Upper lobe of left lung (tissue), 6 donors: ENCODE results near the gene MRPL18. TPM values are rescaled to one million over a fixed set of nuclear protein-coding genes. Genes with fewer than 3 reads are reported as not detected.
"Not testable (repeated sequence)": the region's sequence is repeated elsewhere in the genome, so short reads cannot be mapped to it uniquely, and the experiment has no call there.

Source experiments
- ATAC-seq, 2 donors: fragments of 200-7000 bp; cut with Tn5 transposase; one replicate each; pipeline ENCODE4 v1.9.1; 2022; ENCODE audit warnings: mild to moderate bottlenecking in 2 of 2, moderate library complexity in 2 of 2; ENCODE audit not compliant: low FRiP score in 2 of 2
- DNase-seq, 2 donors: peaks; one replicate each; pipeline ENCODE4 v3.0.0-alpha.2; 2019 to 2020
- H3K27ac ChIP-seq, 4 donors: fragments of 200-600 bp; sonication (generic); one replicate each; pipeline ENCODE4 v1.5.1; 2016 to 2019
- H3K27me3 ChIP-seq, 4 donors: fragments of 200-600 bp; sonication (generic); one replicate each; pipeline ENCODE4 v1.5.1; 2017 to 2019
- H3K36me3 ChIP-seq, 4 donors: fragments of 200-600 bp; sonication (generic); one replicate each; pipeline ENCODE4 v1.5.1; 2016 to 2019
- H3K4me1 ChIP-seq, 4 donors: fragments of 200-600 bp; sonication (generic); one replicate each; pipeline ENCODE4 v1.5.1; 2018 to 2019
- H3K4me3 ChIP-seq, 4 donors: fragments of 200-600 bp; sonication (generic); one replicate each; pipeline ENCODE4 v1.5.1; 2017 to 2019; ENCODE audit warnings: mild to moderate bottlenecking in 2 of 4, moderate library complexity in 1 of 4
- H3K9me3 ChIP-seq, 4 donors: fragments of 200-600 bp; sonication (generic); one replicate each; pipeline ENCODE4 v1.5.1; 2018 to 2019
- EP300 ChIP-seq, 4 donors: sonication (generic); formaldehyde crosslinking; IDR thresholded peaks; one replicate each; pipeline ENCODE4 v1.5.1; 2017; ENCODE audit warnings: antibody characterized with exemption in 4 of 4, control low read depth in 2 of 4
- POLR2A ChIP-seq, 4 donors: fragments of 450-650 bp; IDR thresholded peaks; one replicate each; pipeline ENCODE4 v1.5.1; 2016 to 2017; ENCODE audit warnings: antibody characterized with exemption in 4 of 4, mild to moderate bottlenecking in 2 of 4
- POLR2AphosphoS5 ChIP-seq, 2 donors: sonication (generic); formaldehyde crosslinking; IDR thresholded peaks; one replicate each; pipeline ENCODE4 v1.5.1; 2017; ENCODE audit warnings: antibody characterized with exemption in 2 of 2
- WGBS, 2 donors: methylation state at CpG; one replicate each; pipeline ENCODE4 v1.1.5; 2017 to 2018; 5-methylcytosine and 5-hydroxymethylcytosine counted together
- total RNA-seq, 6 donors: library from RNA; depleted of rRNA in 4 of 6; stranded (reverse); fragments of >200 nt in 4 of 6; gene quantifications; one replicate each; pipeline versions ENCODE4 v1.1.0 to v1.2.1, GENCODE V29; 2016 to 2021
- TF ChIP-seq, protein P1 (sequence below), 6 experiments: fragments of 450-650 bp in 4 of 6; fragments of 200-600 bp in 2 of 6; sonication (generic) in 2 of 6; IDR thresholded peaks; one replicate each; pipeline ENCODE4 v1.5.1; 2016 to 2019; ENCODE audit warnings: antibody characterized with exemption in 6 of 6
- donor health status: DM: no; HTN: no; CAD: no; lungs with moderate emphysema.
- donor health status: DM: no; HTN: yes; CAD: no; lungs with severe emphysema.

The MRPL18 gene
- 10 to 100 TPM; 18.9 to 61.5 (median 58.7) TPM for total RNA-seq

GRCh38 chr6:159790149-159790955 lies at the start of gene MRPL18:
Gene MRPL18 (plus strand): TSS chr6:159790467. CDS start chr6:159790588, 121 bp downstream.
- 0 to 1% methylated on average over 32 to 51 of the region's 56 CpGs for WGBS, 2 donors
- Histone ChIP-seq H3K27me3 (no peaks in the 10 kb centered on the region), H3K27ac (peak within 1 kb of the TSS; percentile 92 to 99 (median 94)), H3K4me1 (peaks cover 24 to 47% (median 36%) of the 10 kb centered on the region in 4 donors), H3K9me3 (no peaks in the 10 kb centered on the region), H3K36me3 (peaks cover 0 to 51% (median 19%) of the 10 kb centered on the region in 4 donors), H3K4me3 (peak within 1 kb of the TSS; percentile 82 to 98 (median 94))
- TF ChIP-seq POLR2AphosphoS5 (IDR thresholded peaks at IDR 0.05), result peak; percentile 60 to 86
- no peak for TF ChIP-seq EP300 (IDR thresholded peaks at IDR 0.05)
- TF ChIP-seq, protein P1, sequence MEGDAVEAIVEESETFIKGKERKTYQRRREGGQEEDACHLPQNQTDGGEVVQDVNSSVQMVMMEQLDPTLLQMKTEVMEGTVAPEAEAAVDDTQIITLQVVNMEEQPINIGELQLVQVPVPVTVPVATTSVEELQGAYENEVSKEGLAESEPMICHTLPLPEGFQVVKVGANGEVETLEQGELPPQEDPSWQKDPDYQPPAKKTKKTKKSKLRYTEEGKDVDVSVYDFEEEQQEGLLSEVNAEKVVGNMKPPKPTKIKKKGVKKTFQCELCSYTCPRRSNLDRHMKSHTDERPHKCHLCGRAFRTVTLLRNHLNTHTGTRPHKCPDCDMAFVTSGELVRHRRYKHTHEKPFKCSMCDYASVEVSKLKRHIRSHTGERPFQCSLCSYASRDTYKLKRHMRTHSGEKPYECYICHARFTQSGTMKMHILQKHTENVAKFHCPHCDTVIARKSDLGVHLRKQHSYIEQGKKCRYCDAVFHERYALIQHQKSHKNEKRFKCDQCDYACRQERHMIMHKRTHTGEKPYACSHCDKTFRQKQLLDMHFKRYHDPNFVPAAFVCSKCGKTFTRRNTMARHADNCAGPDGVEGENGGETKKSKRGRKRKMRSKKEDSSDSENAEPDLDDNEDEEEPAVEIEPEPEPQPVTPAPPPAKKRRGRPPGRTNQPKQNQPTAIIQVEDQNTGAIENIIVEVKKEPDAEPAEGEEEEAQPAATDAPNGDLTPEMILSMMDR (IDR thresholded peaks at IDR 0.05), result peak in 1 of 6 experiments; percentile 17
- peak in 3 of 4 donors; percentile 20 to 64 (median 59) for TF ChIP-seq POLR2A (IDR thresholded peaks at IDR 0.05)
- peak; percentile 90 to 96 for DNase-seq
- peak; percentile 96 to 98 for ATAC-seq

DNA sequence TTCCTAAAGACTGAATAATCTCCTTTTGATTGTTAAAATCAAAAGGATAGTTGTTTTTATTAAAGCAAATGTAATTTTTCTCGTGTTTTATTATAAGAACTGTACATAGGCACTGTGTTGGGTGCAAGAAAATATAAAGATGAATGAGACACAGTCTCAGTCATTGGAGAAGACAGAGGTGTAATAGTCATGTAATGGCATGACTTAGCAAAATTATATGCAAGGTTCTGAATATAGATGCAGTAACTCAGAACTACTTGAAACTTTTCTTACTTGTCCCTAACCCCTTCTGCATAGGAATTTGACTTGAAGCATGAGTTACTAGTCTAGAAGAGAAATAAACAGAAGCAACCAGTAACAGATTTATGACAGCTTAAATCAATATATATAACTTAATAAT lies 48.1 kb upstream of the MRPL18 start:
- 92 to 95% methylated on average over 1 of the region's 1 CpG for WGBS, 2 donors
- Histone ChIP-seq H3K36me3 (peaks cover 31 to 93% (median 63%) of the 10 kb centered on the region in 4 donors), H3K4me1 (peaks cover 0 to 20% (median 3%) of the 10 kb centered on the region in 4 donors), H3K27me3 (no peaks in the 10 kb centered on the region), H3K9me3 (no peaks in the 10 kb centered on the region), H3K4me3 (no peak overlapping the region), H3K27ac (no peak overlapping the region)
- TF ChIP-seq EP300 (IDR thresholded peaks at IDR 0.05), result no peak
- TF ChIP-seq, protein P1 (IDR thresholded peaks at IDR 0.05), result no peak
- TF ChIP-seq POLR2A (IDR thresholded peaks at IDR 0.05), result no peak
- TF ChIP-seq POLR2AphosphoS5 (IDR thresholded peaks at IDR 0.05), result no peak
- DNase-seq, result no peak
- ATAC-seq, result no peak

DNA sequence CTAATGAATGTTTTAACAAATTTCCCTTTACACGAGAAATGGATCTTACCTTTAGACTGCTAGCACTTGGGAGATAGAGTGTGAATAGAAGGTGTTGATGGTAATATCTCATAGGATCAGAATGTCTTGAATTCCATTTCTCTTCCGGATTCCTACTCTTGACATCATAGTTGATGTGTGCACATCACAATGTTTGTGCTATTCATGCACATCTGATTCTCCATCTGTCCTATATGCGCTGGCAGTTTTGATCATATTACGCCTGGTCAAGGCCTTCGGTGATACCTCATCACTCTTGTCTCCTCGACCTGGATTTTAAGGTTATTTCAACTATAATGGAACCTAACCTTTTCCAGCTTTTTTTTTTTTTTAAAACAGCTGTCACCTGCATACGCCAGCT lies 45.2 kb upstream of the MRPL18 start:
- no peak for TF ChIP-seq POLR2A (IDR thresholded peaks at IDR 0.05)
- no peak for TF ChIP-seq EP300 (IDR thresholded peaks at IDR 0.05)
- TF ChIP-seq, protein P1 (IDR thresholded peaks at IDR 0.05), result no peak
- no peak for TF ChIP-seq POLR2AphosphoS5 (IDR thresholded peaks at IDR 0.05)
- H3K9me3 ChIP-seq, result no peaks in the 10 kb centered on the region
- no peak overlapping the region for H3K27ac ChIP-seq
- ATAC-seq, result no peak
- 94 to 95% methylated on average over 7 of the region's 7 CpGs for WGBS, 2 donors
- no peaks in the 10 kb centered on the region for H3K27me3 ChIP-seq
- H3K36me3 ChIP-seq, result peaks cover 37 to 100% (median 77%) of the 10 kb centered on the region in 4 donors
- no peak overlapping the region for H3K4me3 ChIP-seq
- peaks cover 0 to under 1% (median 0%) of the 10 kb centered on the region in 4 donors for H3K4me1 ChIP-seq
- DNase-seq, result no peak

DNA sequence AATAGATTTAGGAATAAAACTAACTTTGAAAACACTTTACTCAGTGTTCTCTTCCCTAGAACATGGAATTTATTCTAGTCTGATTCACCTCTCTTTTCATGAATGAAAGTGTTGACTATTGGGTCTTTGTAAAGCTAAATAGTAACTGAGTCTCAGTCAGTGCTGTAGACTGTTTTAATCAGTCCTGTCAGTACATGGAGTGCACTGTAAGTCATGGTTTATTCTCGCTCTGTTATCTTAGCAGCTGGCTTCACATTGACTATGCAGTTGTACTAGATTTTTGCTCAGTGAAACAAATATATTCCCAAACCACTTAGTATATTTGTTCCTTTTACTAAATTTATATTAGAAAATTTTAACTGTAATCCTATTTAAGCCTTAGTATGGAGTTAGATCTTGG lies 43.5 kb upstream of the MRPL18 start:
- no peaks in the 10 kb centered on the region for H3K27me3 ChIP-seq

DNA sequence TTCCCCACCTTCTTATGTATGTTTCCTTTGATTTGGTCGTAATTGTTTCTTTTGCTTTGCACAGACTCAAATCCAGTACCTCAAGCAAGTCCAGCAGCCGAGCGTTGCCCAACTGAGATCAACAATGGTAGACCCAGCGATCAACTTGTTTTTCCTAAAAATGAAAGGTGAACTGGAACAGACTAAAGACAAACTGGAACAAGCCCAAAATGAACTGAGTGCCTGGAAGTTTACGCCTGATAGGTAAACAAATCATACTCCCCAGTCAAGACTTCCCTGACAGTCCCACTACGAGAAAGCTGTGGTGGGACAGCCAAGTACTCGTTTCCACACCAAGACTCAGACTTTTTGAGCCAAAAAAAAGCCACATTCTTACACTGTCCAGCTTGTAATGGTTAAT lies 42.1 kb upstream of the MRPL18 start:
- ATAC-seq, H3K9me3 ChIP-seq, H3K27me3 ChIP-seq, H3K4me3 ChIP-seq, DNase-seq, H3K4me1 ChIP-seq, H3K27ac ChIP-seq: not testable (repeated sequence)
- 82 to 84% methylated on average over 7 of the region's 7 CpGs for WGBS, 2 donors
- H3K36me3 ChIP-seq, result peaks cover 32 to 97% (median 69%) of the 10 kb centered on the region in 4 donors

More for the DNA sequence above, 43.5 kb upstream of the MRPL18 start:
- H3K27ac ChIP-seq, result no peak overlapping the region
- H3K4me3 ChIP-seq, result no peak overlapping the region
- H3K4me1 ChIP-seq, result no peaks in the 10 kb centered on the region
- WGBS, 2 donors, result 90 to 91% methylated on average over 1 of the region's 1 CpG
- H3K36me3 ChIP-seq, result peaks cover 38 to 97% (median 73%) of the 10 kb centered on the region in 4 donors
- ATAC-seq (no peak), DNase-seq (no peak)
- TF ChIP-seq, protein P1 (IDR thresholded peaks at IDR 0.05), result no peak
- no peak for TF ChIP-seq POLR2AphosphoS5 (IDR thresholded peaks at IDR 0.05)
- no peak for TF ChIP-seq EP300 (IDR thresholded peaks at IDR 0.05)
- no peak for TF ChIP-seq POLR2A (IDR thresholded peaks at IDR 0.05)
- H3K9me3 ChIP-seq, result no peaks in the 10 kb centered on the region
